ENCODE measurements around the gene PAGE2. TPM values are rescaled to one million over a fixed set of nuclear protein-coding genes. Genes with fewer than 3 reads are reported as not detected.

Gene PAGE2
- total RNA-seq, 4 donors from 2014 or later, result not detected

GRCh38 chrX:55118574-55118973, 29.8 kb downstream of the PAGE2 start:
- Histone ChIP-seq H3K9me3 (no peaks in the 10 kb centered on the region), H3K27ac (no peak overlapping the region), H3K4me3 (no peak overlapping the region), H3K36me3 (no peaks in the 10 kb centered on the region), H3K4me1 (no peaks in the 10 kb centered on the region), H3K27me3 (no peaks in the 10 kb centered on the region)
- intact Hi-C loops (cut with DNase I; ENCODE audit: low total_unique reads), result no loop called here
- DNase-seq, result no peak
- TF ChIP-seq CTCF (IDR thresholded peaks at IDR 0.05) (no peak), POLR2A (IDR thresholded peaks at IDR 0.05) (no peak)

- H3K27ac ChIP-seq, result no peak overlapping the region
- DNase-seq, result no peak
- H3K4me1 ChIP-seq, result no peaks in the 10 kb centered on the region
- no peaks in the 10 kb centered on the region for H3K36me3 ChIP-seq
- intact Hi-C loops (cut with DNase I; ENCODE audit: low total_unique reads), result no loop called here
- H3K9me3 ChIP-seq, result no peaks in the 10 kb centered on the region
- no peaks in the 10 kb centered on the region for H3K27me3 ChIP-seq
- H3K4me3 ChIP-seq, result no peak overlapping the region
- TF ChIP-seq POLR2A (IDR thresholded peaks at IDR 0.05) (no peak), CTCF (IDR thresholded peaks at IDR 0.05) (no peak)
Measured at GRCh38 chrX:55119271-55119670, 30.5 kb downstream of the PAGE2 start.

GRCh38 chrX:55119712-55120111, 30.9 kb downstream of the PAGE2 start:
- TF ChIP-seq CTCF (IDR thresholded peaks at IDR 0.05), result no peak
- no peak for TF ChIP-seq POLR2A (IDR thresholded peaks at IDR 0.05)
- Histone ChIP-seq H3K27me3 (no peaks in the 10 kb centered on the region), H3K27ac (no peak overlapping the region), H3K9me3 (no peaks in the 10 kb centered on the region), H3K4me1 (no peaks in the 10 kb centered on the region), H3K4me3 (no peak overlapping the region), H3K36me3 (no peaks in the 10 kb centered on the region)
- intact Hi-C loops (cut with DNase I; ENCODE audit: low total_unique reads), result no loop called here
- no peak for DNase-seq

GRCh38 chrX:55120761-55121358, 32.0 kb downstream of the PAGE2 start:
- intact Hi-C loops (cut with DNase I; ENCODE audit: low total_unique reads), result no loop called here
- Histone ChIP-seq H3K27ac (no peak overlapping the region), H3K9me3 (no peaks in the 10 kb centered on the region), H3K4me1 (no peaks in the 10 kb centered on the region), H3K27me3 (no peaks in the 10 kb centered on the region), H3K36me3 (no peaks in the 10 kb centered on the region), H3K4me3 (no peak overlapping the region)
- DNase-seq, result no peak
- TF ChIP-seq POLR2A (IDR thresholded peaks at IDR 0.05) (no peak), CTCF (IDR thresholded peaks at IDR 0.05) (no peak)

- intact Hi-C loops (cut with DNase I; ENCODE audit: low total_unique reads), result no loop called here
- no peak for DNase-seq
- H3K36me3 ChIP-seq, result no peaks in the 10 kb centered on the region
- H3K4me1 ChIP-seq, result no peaks in the 10 kb centered on the region
- H3K9me3 ChIP-seq, result no peaks in the 10 kb centered on the region
- no peak overlapping the region for H3K4me3 ChIP-seq
- H3K27ac ChIP-seq, result no peak overlapping the region
- H3K27me3 ChIP-seq, result no peaks in the 10 kb centered on the region
- no peak for TF ChIP-seq CTCF (IDR thresholded peaks at IDR 0.05)
- TF ChIP-seq POLR2A (IDR thresholded peaks at IDR 0.05), result no peak
Measured at GRCh38 chrX:55123900-55124299, 35.1 kb downstream of the PAGE2 start.
